HCT116 (cell line): ENCODE measurements around the gene NTMT2.

Experiments
- CTCF ChIP-seq, 3 experiments: fragments of 200-600 bp in 1 of 3; sonication (generic) in 1 of 3; IDR thresholded peaks in 2 of 3; conservative IDR thresholded peaks in 1 of 3; 2 replicates each; pipeline ENCODE4 v1.5.1; 2012 to 2017; ENCODE audit warnings: low read depth in 2 of 3, low read length in 2 of 3, antibody characterized with exemption in 1 of 3, borderline replicate concordance in 1 of 3, control low read depth in 1 of 3, mild to moderate bottlenecking in 1 of 3, mixed read lengths in 1 of 3, mixed run types in 1 of 3, moderate library complexity in 1 of 3; ENCODE audit not compliant: insufficient read depth in 1 of 3
- ELF1 ChIP-seq: IDR thresholded peaks from 2 replicates; pipeline ENCODE4 v1.6.1; 2012; ENCODE audit warnings: low read depth, borderline replicate concordance
- EZH2 ChIP-seq: fragments of 200-600 bp; sonication (generic); IDR thresholded peaks from 2 replicates; pipeline ENCODE4 v1.6.1; 2017; ENCODE audit warnings: antibody characterized with exemption, mixed run types
- POLR2A ChIP-seq: IDR thresholded peaks from 2 replicates; pipeline ENCODE4 v1.7.0; 2011; ENCODE audit warnings: borderline replicate concordance; ENCODE audit not compliant: insufficient read depth, insufficient read length; ENCODE audit errors: extremely low read depth
- POLR2AphosphoS5 ChIP-seq: IDR thresholded peaks from 2 replicates; pipeline ENCODE4 v1.6.1; 2011; ENCODE audit warnings: mild to moderate bottlenecking, low read depth, low read length, moderate library complexity
- RAD21 ChIP-seq: IDR thresholded peaks from 2 replicates; pipeline ENCODE4 v1.6.1; 2012; ENCODE audit warnings: low read depth, mild to moderate bottlenecking
- TCF7L2 ChIP-seq: IDR thresholded peaks from 2 replicates; pipeline ENCODE4 v1.7.0; 2011; ENCODE audit warnings: borderline replicate concordance, inconsistent platforms; ENCODE audit not compliant: insufficient read depth, insufficient read length; ENCODE audit errors: extremely low read depth
- YY1 ChIP-seq: IDR thresholded peaks from 2 replicates; pipeline ENCODE4 v1.6.1; 2011; ENCODE audit warnings: low read length, low read depth, moderate library complexity, mild to moderate bottlenecking; ENCODE audit not compliant: insufficient replicate concordance; ENCODE audit errors: extremely low read depth
- ZBTB33 ChIP-seq: IDR thresholded peaks from 2 replicates; pipeline ENCODE4 v1.6.1; 2011; ENCODE audit warnings: mild to moderate bottlenecking, low read length, moderate library complexity; ENCODE audit not compliant: insufficient replicate concordance; ENCODE audit errors: extremely low read depth
- TF ChIP-seq, protein P1 (sequence below): IDR thresholded peaks from 2 replicates; pipeline ENCODE4 v1.6.1; 2012; ENCODE audit warnings: low read depth

- TF ChIP-seq ELF1 (no peak), CTCF (IDR thresholded peaks at IDR 0.05 in 2 of 3, conservative IDR thresholded peaks at IDR 0.05 in 1 of 3; ENCODE audit: borderline replicate concordance in 1 of 3, insufficient read depth in 1 of 3, low read depth in 2 of 3, low read length in 2 of 3) (no peak), POLR2AphosphoS5 (no peak), EZH2 (no peak), POLR2A (no peak), TCF7L2 (no peak), YY1 (no peak), RAD21 (no peak), ZBTB33 (no peak)
- TF ChIP-seq, protein P1, sequence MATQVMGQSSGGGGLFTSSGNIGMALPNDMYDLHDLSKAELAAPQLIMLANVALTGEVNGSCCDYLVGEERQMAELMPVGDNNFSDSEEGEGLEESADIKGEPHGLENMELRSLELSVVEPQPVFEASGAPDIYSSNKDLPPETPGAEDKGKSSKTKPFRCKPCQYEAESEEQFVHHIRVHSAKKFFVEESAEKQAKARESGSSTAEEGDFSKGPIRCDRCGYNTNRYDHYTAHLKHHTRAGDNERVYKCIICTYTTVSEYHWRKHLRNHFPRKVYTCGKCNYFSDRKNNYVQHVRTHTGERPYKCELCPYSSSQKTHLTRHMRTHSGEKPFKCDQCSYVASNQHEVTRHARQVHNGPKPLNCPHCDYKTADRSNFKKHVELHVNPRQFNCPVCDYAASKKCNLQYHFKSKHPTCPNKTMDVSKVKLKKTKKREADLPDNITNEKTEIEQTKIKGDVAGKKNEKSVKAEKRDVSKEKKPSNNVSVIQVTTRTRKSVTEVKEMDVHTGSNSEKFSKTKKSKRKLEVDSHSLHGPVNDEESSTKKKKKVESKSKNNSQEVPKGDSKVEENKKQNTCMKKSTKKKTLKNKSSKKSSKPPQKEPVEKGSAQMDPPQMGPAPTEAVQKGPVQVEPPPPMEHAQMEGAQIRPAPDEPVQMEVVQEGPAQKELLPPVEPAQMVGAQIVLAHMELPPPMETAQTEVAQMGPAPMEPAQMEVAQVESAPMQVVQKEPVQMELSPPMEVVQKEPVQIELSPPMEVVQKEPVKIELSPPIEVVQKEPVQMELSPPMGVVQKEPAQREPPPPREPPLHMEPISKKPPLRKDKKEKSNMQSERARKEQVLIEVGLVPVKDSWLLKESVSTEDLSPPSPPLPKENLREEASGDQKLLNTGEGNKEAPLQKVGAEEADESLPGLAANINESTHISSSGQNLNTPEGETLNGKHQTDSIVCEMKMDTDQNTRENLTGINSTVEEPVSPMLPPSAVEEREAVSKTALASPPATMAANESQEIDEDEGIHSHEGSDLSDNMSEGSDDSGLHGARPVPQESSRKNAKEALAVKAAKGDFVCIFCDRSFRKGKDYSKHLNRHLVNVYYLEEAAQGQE = no peak
These were observed 1.0 kb downstream of the NTMT2 start for GRCh38 chr1:170146720-170147263.
